Measurements from ENCODE around the gene FXYD6. TPM values are rescaled to one million over a fixed set of nuclear protein-coding genes. Genes with fewer than 3 reads are reported as not detected.

The FXYD6 gene
- total RNA-seq, 1 donor from 2014 or later, result 45.8 TPM

- peaks cover 25% of the 10 kb centered on the region for H3K27me3 ChIP-seq (ENCODE audit: control insufficient read depth, insufficient read depth, low read length)
Measured at GRCh38 chr11:117881217-117881616, 4.8 kb upstream of the FXYD6 start.

GRCh38 chr11:117879516-117880480 is 3.3 kb upstream of the FXYD6 start:
- DNase-seq (ENCODE audit: low read depth), result no peak
- TF ChIP-seq CTCF (IDR thresholded peaks at IDR 0.05; ENCODE audit: insufficient read depth, low read length, poor library complexity, severe bottlenecking), result no peak
- Histone ChIP-seq H3K4me3 (ENCODE audit: low read depth, low read length) (no peak overlapping the region), H3K27me3 (ENCODE audit: control insufficient read depth, insufficient read depth, low read length) (peaks cover 37% of the 10 kb centered on the region), H3K36me3 (ENCODE audit: control insufficient read depth, insufficient read depth, low read length) (no peaks in the 10 kb centered on the region)

More at GRCh38 chr11:117881217-117881616, 4.8 kb upstream of the FXYD6 start:
- TF ChIP-seq CTCF (IDR thresholded peaks at IDR 0.05; ENCODE audit: insufficient read depth, low read length, poor library complexity, severe bottlenecking), result no peak
- Histone ChIP-seq H3K36me3 (ENCODE audit: control insufficient read depth, insufficient read depth, low read length) (no peaks in the 10 kb centered on the region), H3K4me3 (ENCODE audit: low read depth, low read length) (no peak overlapping the region)
- no peak for DNase-seq (ENCODE audit: low read depth)

- Histone ChIP-seq H3K27me3 (ENCODE audit: control insufficient read depth, insufficient read depth, low read length) (peaks cover 39% of the 10 kb centered on the region), H3K4me3 (ENCODE audit: low read depth, low read length) (no peak overlapping the region), H3K36me3 (ENCODE audit: control insufficient read depth, insufficient read depth, low read length) (no peaks in the 10 kb centered on the region)
- no peak for TF ChIP-seq CTCF (IDR thresholded peaks at IDR 0.05; ENCODE audit: insufficient read depth, low read length, poor library complexity, severe bottlenecking)
- DNase-seq (ENCODE audit: low read depth), result no peak
Measured at GRCh38 chr11:117878939-117879475, 2.5 kb upstream of the FXYD6 start.

- Histone ChIP-seq H3K4me3 (ENCODE audit: low read depth, low read length) (no peak overlapping the region), H3K36me3 (ENCODE audit: control insufficient read depth, insufficient read depth, low read length) (no peaks in the 10 kb centered on the region), H3K27me3 (ENCODE audit: control insufficient read depth, insufficient read depth, low read length) (peaks cover 41% of the 10 kb centered on the region)
- no peak for TF ChIP-seq CTCF (IDR thresholded peaks at IDR 0.05; ENCODE audit: insufficient read depth, low read length, poor library complexity, severe bottlenecking)
- DNase-seq (ENCODE audit: low read depth), result no peak
Measured at GRCh38 chr11:117878314-117878938, 2.0 kb upstream of the FXYD6 start.

GRCh38 chr11:117877120-117877784 is 794 bp upstream of the FXYD6 start:
- peaks cover 34% of the 10 kb centered on the region for H3K27me3 ChIP-seq (ENCODE audit: control insufficient read depth, insufficient read depth, low read length)
- peak overlapping the region; percentile 75 for H3K4me3 ChIP-seq (ENCODE audit: low read depth, low read length)
- no peaks in the 10 kb centered on the region for H3K36me3 ChIP-seq (ENCODE audit: control insufficient read depth, insufficient read depth, low read length)
- no peak for TF ChIP-seq CTCF (IDR thresholded peaks at IDR 0.05; ENCODE audit: insufficient read depth, low read length, poor library complexity, severe bottlenecking)
- DNase-seq (ENCODE audit: low read depth), result no peak

All from kidney epithelial cell (primary cell).